22Rv1 (cell line): ENCODE results near the gene COL4A6.

Experiments used
- H3K27ac ChIP-seq: fragments of 450-650 bp; 2 replicates; pipeline ENCODE4 v1.5.1; 2017
- CTCF ChIP-seq: fragments of 450-650 bp; IDR thresholded peaks from 2 replicates; pipeline ENCODE4 v1.5.1; 2017; ENCODE audit warnings: mild to moderate bottlenecking
- ZFX ChIP-seq: fragments of 450-650 bp; IDR thresholded peaks from 2 replicates; pipeline ENCODE4 v1.6.1; 2017; ENCODE audit warnings: antibody characterized with exemption, borderline replicate concordance

Gene COL4A6

DNA sequence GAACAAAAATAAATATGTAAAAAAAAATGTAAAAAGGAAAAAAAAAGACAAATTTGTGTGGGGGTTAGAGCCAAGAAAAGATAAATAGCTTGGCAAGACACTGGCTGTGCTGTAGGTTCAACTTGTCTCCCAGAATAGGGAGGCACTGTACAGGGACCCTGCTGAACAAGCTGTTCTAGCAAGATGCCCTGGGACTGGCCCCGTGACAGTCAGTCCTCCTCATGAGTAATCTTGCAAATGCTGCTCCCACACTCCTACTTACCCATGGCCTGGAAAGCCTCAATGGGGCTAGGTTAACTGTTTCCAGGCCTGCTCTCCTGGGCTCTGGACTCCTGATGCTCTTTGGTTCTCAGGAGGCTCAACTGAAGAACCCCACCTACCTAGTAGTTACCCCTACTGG lies 239.8 kb downstream of the COL4A6 start:
- no peak overlapping the region for H3K27ac ChIP-seq
- TF ChIP-seq ZFX (no peak), CTCF (no peak)

DNA sequence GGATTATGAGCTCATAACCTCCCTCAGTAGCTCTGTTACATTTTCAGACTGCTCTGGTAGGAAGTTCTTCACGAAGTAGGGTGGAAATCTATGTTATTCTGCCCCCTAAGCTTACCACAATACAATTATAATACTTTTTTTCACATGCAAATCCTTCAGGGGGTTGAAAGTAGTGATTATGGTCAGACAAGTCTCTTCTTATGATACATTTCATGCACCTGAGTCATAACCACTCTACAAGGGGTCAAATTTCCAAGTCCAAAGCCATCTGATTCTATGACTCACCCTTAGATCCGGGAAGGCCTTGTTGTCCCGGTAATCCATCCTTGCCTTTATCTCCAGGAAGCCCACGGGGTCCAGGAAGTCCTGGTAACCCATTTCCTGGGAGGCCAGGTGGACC lies 251.4 kb downstream of the COL4A6 start:
- TF ChIP-seq ZFX: no peak
- TF ChIP-seq CTCF: no peak
- H3K27ac ChIP-seq: no peak overlapping the region

DNA sequence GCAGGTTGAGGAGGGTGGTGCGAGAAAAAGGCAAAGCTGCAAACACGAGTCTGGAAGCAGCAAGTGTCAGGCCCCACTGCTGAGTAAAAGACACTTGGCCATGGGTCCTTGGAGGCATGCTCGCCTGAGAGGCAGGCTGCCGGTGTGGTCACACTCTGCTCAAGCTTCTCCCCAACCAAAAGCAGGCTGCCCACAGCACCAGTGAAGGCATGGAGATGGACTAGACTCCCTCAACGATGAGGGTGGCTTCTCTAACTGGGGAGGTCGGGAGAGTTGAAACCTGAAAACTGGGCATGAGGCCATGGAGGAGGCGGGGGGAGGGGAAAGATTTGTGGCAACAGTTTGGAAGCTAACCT lies 260.1 kb downstream of the COL4A6 start:
- H3K27ac ChIP-seq: no peak overlapping the region
- TF ChIP-seq ZFX: no peak
- no peak for TF ChIP-seq CTCF

- no peak overlapping the region for H3K27ac ChIP-seq
- TF ChIP-seq CTCF: no peak
- TF ChIP-seq ZFX: no peak
Observed at GRCh38 chrX:108177351-108178142, 260.7 kb downstream of the COL4A6 start.

DNA sequence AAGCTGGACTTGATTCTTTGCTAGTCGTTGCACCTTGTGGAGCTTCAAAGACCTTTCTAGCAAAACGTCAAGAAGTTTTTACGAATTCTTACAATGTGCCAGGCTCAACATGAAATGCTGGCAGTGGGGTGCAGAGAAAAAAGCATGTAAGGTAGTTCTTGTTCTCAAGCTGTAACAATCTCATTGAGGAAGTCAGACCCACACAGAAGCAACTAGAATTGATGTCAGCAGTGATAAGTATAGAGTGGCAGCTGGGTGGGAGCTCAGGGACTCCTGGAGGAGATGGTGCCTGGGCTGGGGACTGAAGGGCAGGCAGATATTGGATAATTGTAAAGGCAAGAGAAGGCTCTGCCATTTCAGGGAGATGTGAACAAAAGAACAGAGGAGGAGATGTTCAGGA lies 264.3 kb downstream of the COL4A6 start:
- TF ChIP-seq CTCF (no peak), ZFX (no peak)
- no peak overlapping the region for H3K27ac ChIP-seq

DNA sequence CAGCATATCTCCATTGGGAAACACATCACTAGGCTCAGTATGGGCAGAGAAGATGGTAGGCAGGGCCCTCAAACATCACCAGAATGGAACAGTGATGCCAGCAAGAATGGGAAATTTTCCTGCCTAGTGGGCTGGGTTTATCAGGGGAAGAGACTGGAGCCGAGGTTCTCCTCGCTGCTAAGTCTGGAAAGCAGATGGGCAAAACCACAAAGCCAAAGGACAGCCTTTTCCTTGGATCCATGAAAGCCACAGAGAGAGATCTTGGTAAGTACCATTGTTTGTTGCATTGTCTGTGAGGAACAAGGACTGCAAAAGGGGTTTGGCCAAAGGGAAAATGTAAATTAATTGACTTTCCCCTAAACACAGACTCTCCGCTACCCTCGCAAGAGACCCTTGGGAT lies 266.6 kb downstream of the COL4A6 start:
- no peak overlapping the region for H3K27ac ChIP-seq
- TF ChIP-seq ZFX (no peak), CTCF (no peak)

DNA sequence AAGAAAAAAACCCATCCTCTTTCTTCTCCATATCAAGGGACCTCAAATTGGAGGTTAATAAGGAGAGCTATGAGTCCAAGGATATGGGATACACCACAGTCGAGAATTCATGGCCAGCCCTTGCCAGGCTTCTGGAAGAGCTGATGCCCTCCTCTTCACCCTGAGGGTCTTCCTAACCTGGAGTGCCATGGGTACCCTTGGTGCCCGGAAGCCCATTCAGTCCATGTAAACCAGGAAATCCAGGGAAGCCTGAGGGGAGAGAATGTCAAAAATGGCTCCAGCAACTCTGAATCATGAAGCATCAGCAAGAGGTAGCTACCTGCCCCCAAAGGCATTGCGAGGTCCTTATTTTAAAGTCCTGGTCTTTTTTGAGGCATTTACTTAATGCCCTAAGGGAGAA lies 268.5 kb downstream of the COL4A6 start:
- no peak overlapping the region for H3K27ac ChIP-seq
- TF ChIP-seq CTCF (no peak), ZFX (no peak)
